ENCODE measurements around the gene ZNF521.

- TF ChIP-seq, protein P1, sequence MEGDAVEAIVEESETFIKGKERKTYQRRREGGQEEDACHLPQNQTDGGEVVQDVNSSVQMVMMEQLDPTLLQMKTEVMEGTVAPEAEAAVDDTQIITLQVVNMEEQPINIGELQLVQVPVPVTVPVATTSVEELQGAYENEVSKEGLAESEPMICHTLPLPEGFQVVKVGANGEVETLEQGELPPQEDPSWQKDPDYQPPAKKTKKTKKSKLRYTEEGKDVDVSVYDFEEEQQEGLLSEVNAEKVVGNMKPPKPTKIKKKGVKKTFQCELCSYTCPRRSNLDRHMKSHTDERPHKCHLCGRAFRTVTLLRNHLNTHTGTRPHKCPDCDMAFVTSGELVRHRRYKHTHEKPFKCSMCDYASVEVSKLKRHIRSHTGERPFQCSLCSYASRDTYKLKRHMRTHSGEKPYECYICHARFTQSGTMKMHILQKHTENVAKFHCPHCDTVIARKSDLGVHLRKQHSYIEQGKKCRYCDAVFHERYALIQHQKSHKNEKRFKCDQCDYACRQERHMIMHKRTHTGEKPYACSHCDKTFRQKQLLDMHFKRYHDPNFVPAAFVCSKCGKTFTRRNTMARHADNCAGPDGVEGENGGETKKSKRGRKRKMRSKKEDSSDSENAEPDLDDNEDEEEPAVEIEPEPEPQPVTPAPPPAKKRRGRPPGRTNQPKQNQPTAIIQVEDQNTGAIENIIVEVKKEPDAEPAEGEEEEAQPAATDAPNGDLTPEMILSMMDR (IDR thresholded peaks at IDR 0.05; ENCODE audit: insufficient read depth, low read length, poor library complexity, severe bottlenecking) = no peak
- TF ChIP-seq EZH2phosphoT487 (conservative IDR thresholded peaks at IDR 0.05; ENCODE audit: low read length) = no peak
These were observed 22.2 kb downstream of the ZNF521 start for GRCh38 chr18:25329783-25330182.

All from SU-DHL-6 (cell line).